Epidermal melanocyte (primary cell): ENCODE results near the gene HSD17B3.
A peak's percentile ranks its signal among the peaks of the same experiment; 100 is the strongest.
"Not testable (repeated sequence)": the region's sequence is repeated elsewhere in the genome, so short reads cannot be mapped to it uniquely, and the experiment has no call there.

ENCODE experiments used
- DNase-seq: peaks from one replicate; pipeline ENCODE4 v3.0.0; 2011; ENCODE audit warnings: low spot score; ENCODE audit not compliant: insufficient read length

HSD17B3 gene

GRCh38 chr9:96236337-96236736 lies 65.6 kb downstream of the HSD17B3 start:
- not testable (repeated sequence) for DNase-seq

- peak; percentile 70 for DNase-seq
Measured at GRCh38 chr9:96232539-96233241, 69.3 kb downstream of the HSD17B3 start.

GRCh38 chr9:96232164-96232538 lies 69.8 kb downstream of the HSD17B3 start:
- DNase-seq, result no peak

GRCh38 chr9:96230002-96230401 lies 72.0 kb downstream of the HSD17B3 start:
- DNase-seq, result no peak

GRCh38 chr9:96222132-96222531 lies 79.8 kb downstream of the HSD17B3 start:
- peak; percentile 61 for DNase-seq

GRCh38 chr9:96219900-96220257 lies 82.1 kb downstream of the HSD17B3 start:
- no peak for DNase-seq

- DNase-seq, result no peak
Measured at GRCh38 chr9:96219026-96219899, 82.7 kb downstream of the HSD17B3 start.

- peak; percentile 84 for DNase-seq
Measured at GRCh38 chr9:96217754-96218693, 84.0 kb downstream of the HSD17B3 start.

GRCh38 chr9:96217294-96217707 lies 84.7 kb downstream of the HSD17B3 start:
- DNase-seq, result no peak

- DNase-seq, result no peak
Measured at GRCh38 chr9:96216583-96216982, 85.4 kb downstream of the HSD17B3 start.

- no peak for DNase-seq
Measured at GRCh38 chr9:96215841-96216240, 86.1 kb downstream of the HSD17B3 start.

- no peak for DNase-seq
Measured at GRCh38 chr9:96214635-96215034, 87.3 kb downstream of the HSD17B3 start.

- DNase-seq, result no peak
Measured at GRCh38 chr9:96209407-96210271, 92.3 kb downstream of the HSD17B3 start.

GRCh38 chr9:96206156-96206751 lies 95.7 kb downstream of the HSD17B3 start:
- no peak for DNase-seq

- no peak for DNase-seq
Measured at GRCh38 chr9:96204853-96205252, 97.1 kb downstream of the HSD17B3 start.

GRCh38 chr9:96203867-96204501 lies 98.0 kb downstream of the HSD17B3 start:
- peak; percentile 59 for DNase-seq

GRCh38 chr9:96202971-96203780 lies 98.8 kb downstream of the HSD17B3 start:
- no peak for DNase-seq

GRCh38 chr9:96201140-96201539 lies 100.8 kb downstream of the HSD17B3 start:
- no peak for DNase-seq

- DNase-seq, result no peak
Measured at GRCh38 chr9:96199006-96199405, 103.0 kb downstream of the HSD17B3 start.
